ENCODE measurements around the gene GALM.
A peak's percentile ranks its signal among the peaks of the same experiment; 100 is the strongest.
"Not testable (repeated sequence)": the region's sequence is repeated elsewhere in the genome, so short reads cannot be mapped to it uniquely, and the experiment has no call there.

The GALM gene

GRCh38 chr2:38706846-38707345 lies 41.0 kb downstream of the GALM start:
- H3K4me1 ChIP-seq: peaks cover 0 to 3% (median 0%) of the 10 kb centered on the region in 4 donors
- intact Hi-C loops (cut with DNase I; ENCODE audit: low total_unique reads): no loop called here
- H3K4me3 ChIP-seq: no peak overlapping the region
- no peaks in the 10 kb centered on the region for H3K9me3 ChIP-seq
- H3K27ac ChIP-seq: no peak overlapping the region
- no peak for TF ChIP-seq CTCF (IDR thresholded peaks at IDR 0.05)
- H3K36me3 ChIP-seq: peaks cover 0 to 7% (median 3%) of the 10 kb centered on the region in 3 donors
- H3K27me3 ChIP-seq: no peaks in the 10 kb centered on the region
- DNase-seq: peak in 1 of 2 donors; percentile 39

- H3K36me3 ChIP-seq; H3K9me3 ChIP-seq; H3K4me1 ChIP-seq; intact Hi-C loops (cut with DNase I; ENCODE audit: low total_unique reads); H3K27ac ChIP-seq; H3K27me3 ChIP-seq; H3K4me3 ChIP-seq: not testable (repeated sequence)
- DNase-seq: peak in 1 of 2 donors; percentile 47
These were observed 42.6 kb downstream of the GALM start for GRCh38 chr2:38708491-38708890.

GRCh38 chr2:38708900-38709566 lies 43.1 kb downstream of the GALM start:
- Histone ChIP-seq H3K9me3 (no peaks in the 10 kb centered on the region), H3K4me3 (no peak overlapping the region), H3K27ac (no peak overlapping the region), H3K27me3 (no peaks in the 10 kb centered on the region), H3K36me3 (peaks cover 0 to 7% (median 3%) of the 10 kb centered on the region in 3 donors), H3K4me1 (peaks cover 0 to 3% (median 0%) of the 10 kb centered on the region in 4 donors)
- intact Hi-C loops (cut with DNase I; ENCODE audit: low total_unique reads): no loop called here
- no peak for TF ChIP-seq CTCF (IDR thresholded peaks at IDR 0.05)
- DNase-seq: peak in 1 of 2 donors; percentile 54

- no peak overlapping the region for H3K27ac ChIP-seq
- DNase-seq: peak in 1 of 2 donors; percentile 12
- TF ChIP-seq CTCF (IDR thresholded peaks at IDR 0.05): no peak
- H3K27me3 ChIP-seq: no peaks in the 10 kb centered on the region
- peaks cover 0 to 7% (median 3%) of the 10 kb centered on the region in 3 donors for H3K36me3 ChIP-seq
- peaks cover 0 to 3% (median 0%) of the 10 kb centered on the region in 4 donors for H3K4me1 ChIP-seq
- H3K9me3 ChIP-seq: no peaks in the 10 kb centered on the region
- intact Hi-C loops (cut with DNase I; ENCODE audit: low total_unique reads): no loop called here
- no peak overlapping the region for H3K4me3 ChIP-seq
These were observed 43.8 kb downstream of the GALM start for GRCh38 chr2:38709567-38710194.

- no peak for DNase-seq
- no peak for TF ChIP-seq CTCF (IDR thresholded peaks at IDR 0.05)
- H3K4me3 ChIP-seq: no peak overlapping the region
- H3K4me1 ChIP-seq: peaks cover 0 to 3% (median 0%) of the 10 kb centered on the region in 4 donors
- peaks cover 0 to 7% (median 3%) of the 10 kb centered on the region in 3 donors for H3K36me3 ChIP-seq
- no peaks in the 10 kb centered on the region for H3K9me3 ChIP-seq
- intact Hi-C loops (cut with DNase I; ENCODE audit: low total_unique reads): no loop called here
- H3K27me3 ChIP-seq: no peaks in the 10 kb centered on the region
- H3K27ac ChIP-seq: no peak overlapping the region
These were observed 45.6 kb downstream of the GALM start for GRCh38 chr2:38711558-38711957.

- H3K9me3 ChIP-seq: no peaks in the 10 kb centered on the region
- intact Hi-C loops (cut with DNase I; ENCODE audit: low total_unique reads): no loop called here
- peaks cover 0 to 3% (median 0%) of the 10 kb centered on the region in 4 donors for H3K4me1 ChIP-seq
- H3K36me3 ChIP-seq: peaks cover 0 to 7% (median 3%) of the 10 kb centered on the region in 3 donors
- H3K27me3 ChIP-seq: no peaks in the 10 kb centered on the region
- no peak overlapping the region for H3K4me3 ChIP-seq
- H3K27ac ChIP-seq: no peak overlapping the region
- DNase-seq: peak in 1 of 2 donors; percentile 16
- TF ChIP-seq CTCF (IDR thresholded peaks at IDR 0.05): no peak
These were observed 46.5 kb downstream of the GALM start for GRCh38 chr2:38712413-38712812.
